AG09309 (cell line): ENCODE data around the gene CD84.
"Not testable (repeated sequence)": the region's sequence is repeated elsewhere in the genome, so short reads cannot be mapped to it uniquely, and the experiment has no call there.

Source experiments
- DNase-seq: peaks from one replicate; pipeline ENCODE4 v3.0.0-alpha.2; 2010; ENCODE audit warnings: low read depth
- H3K4me3 ChIP-seq: 2 replicates; pipeline ENCODE4 v1.5.1; 2011; ENCODE audit warnings: mild to moderate bottlenecking, low read depth, low read length, moderate library complexity; ENCODE audit not compliant: control insufficient read depth
- TF ChIP-seq, protein P1 (sequence below): IDR thresholded peaks from 2 replicates; pipeline ENCODE4 v1.5.1; 2011; ENCODE audit warnings: mild to moderate bottlenecking, low read depth, low read length, inconsistent platforms; ENCODE audit not compliant: insufficient read depth, control insufficient read depth; ENCODE audit errors: missing control alignments

Gene CD84, protein sequence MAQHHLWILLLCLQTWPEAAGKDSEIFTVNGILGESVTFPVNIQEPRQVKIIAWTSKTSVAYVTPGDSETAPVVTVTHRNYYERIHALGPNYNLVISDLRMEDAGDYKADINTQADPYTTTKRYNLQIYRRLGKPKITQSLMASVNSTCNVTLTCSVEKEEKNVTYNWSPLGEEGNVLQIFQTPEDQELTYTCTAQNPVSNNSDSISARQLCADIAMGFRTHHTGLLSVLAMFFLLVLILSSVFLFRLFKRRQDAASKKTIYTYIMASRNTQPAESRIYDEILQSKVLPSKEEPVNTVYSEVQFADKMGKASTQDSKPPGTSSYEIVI

DNA sequence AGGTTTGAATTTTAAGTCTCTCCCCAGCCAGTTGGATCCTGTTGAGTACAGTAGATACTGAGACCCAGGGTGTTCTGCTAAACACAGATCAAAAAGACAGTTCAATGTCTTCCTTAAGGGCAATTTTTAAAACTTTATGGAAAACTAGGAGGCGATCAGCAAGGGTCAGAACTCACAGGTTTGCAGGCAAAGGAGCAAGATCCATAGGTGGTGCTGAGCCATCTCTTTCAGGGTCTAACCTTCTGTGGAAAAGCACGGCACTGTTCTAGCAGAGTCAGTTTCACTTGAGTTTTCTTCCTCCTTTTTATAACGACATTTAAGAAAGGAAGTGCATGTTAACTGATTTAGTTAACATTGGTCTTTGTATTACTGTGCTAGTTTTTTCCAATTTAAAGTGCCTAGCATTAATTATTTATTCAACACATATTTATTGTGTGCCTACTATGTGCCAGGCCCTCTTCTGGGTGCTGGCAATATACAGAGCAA is at the start of gene CD84:
Gene CD84, minus strand, starts transcription at position 281 of the 486 bp plus-strand sequence. Its CDS starts 59 bp downstream, at position 222.
- no peak for DNase-seq
- H3K4me3 ChIP-seq, result no peak within 1 kb of the TSS
- TF ChIP-seq, protein P1, sequence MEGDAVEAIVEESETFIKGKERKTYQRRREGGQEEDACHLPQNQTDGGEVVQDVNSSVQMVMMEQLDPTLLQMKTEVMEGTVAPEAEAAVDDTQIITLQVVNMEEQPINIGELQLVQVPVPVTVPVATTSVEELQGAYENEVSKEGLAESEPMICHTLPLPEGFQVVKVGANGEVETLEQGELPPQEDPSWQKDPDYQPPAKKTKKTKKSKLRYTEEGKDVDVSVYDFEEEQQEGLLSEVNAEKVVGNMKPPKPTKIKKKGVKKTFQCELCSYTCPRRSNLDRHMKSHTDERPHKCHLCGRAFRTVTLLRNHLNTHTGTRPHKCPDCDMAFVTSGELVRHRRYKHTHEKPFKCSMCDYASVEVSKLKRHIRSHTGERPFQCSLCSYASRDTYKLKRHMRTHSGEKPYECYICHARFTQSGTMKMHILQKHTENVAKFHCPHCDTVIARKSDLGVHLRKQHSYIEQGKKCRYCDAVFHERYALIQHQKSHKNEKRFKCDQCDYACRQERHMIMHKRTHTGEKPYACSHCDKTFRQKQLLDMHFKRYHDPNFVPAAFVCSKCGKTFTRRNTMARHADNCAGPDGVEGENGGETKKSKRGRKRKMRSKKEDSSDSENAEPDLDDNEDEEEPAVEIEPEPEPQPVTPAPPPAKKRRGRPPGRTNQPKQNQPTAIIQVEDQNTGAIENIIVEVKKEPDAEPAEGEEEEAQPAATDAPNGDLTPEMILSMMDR, result no peak

DNA sequence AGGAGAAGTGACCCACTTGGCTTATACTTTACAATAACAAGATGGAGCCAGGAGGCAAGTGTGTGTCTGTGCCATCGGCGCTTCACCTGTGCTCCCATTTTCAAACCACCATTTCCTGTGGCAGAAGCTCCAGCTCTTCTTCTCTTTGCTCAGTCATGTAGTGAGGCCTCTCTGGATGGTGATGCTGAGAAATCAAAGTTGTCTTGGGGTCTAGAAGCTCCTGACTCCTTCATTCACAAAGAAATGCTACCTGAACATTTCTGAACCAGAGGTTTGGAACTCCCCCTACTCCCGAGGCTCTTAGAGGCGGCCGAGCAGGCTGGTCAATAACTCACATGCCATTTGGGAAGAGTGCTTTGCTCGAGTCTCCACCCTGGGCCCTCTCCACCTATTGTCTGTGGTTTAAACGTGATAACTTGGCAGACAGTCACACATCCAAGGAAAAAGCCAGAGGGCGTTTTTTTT is 49.5 kb upstream of the CD84 start:
- no peak for DNase-seq
- no peak overlapping the region for H3K4me3 ChIP-seq
- TF ChIP-seq, protein P1, result no peak

DNA sequence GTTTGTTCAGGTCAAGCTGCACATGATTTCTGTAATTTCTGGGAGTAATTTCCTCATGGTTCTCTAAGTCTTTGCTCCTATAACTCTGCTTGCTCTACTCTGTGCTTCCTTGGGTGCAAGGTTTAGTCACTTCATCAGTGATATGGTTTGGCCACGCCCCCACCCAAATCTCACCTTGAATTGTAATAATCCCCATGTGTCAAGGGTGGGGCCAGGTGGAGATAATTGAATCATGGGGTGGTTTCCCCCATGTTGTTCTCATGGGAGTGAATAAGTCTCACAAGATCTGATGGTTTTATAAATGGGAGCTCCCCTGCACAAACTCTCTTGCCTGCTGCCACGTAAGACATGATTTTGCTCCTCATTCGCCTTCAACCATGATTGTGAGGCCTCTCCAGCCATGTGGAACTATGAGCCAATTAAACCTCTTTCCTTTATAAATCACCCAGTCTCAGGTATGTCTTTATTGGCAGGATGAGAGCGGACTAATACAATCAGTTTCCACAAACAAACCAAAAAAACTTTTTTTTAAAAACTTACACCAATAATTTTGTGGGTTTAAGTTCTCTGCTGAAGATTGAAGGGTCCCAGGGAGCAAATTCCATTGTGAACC is 48.5 kb upstream of the CD84 start:
- not testable (repeated sequence) for DNase-seq, H3K4me3 ChIP-seq

DNA sequence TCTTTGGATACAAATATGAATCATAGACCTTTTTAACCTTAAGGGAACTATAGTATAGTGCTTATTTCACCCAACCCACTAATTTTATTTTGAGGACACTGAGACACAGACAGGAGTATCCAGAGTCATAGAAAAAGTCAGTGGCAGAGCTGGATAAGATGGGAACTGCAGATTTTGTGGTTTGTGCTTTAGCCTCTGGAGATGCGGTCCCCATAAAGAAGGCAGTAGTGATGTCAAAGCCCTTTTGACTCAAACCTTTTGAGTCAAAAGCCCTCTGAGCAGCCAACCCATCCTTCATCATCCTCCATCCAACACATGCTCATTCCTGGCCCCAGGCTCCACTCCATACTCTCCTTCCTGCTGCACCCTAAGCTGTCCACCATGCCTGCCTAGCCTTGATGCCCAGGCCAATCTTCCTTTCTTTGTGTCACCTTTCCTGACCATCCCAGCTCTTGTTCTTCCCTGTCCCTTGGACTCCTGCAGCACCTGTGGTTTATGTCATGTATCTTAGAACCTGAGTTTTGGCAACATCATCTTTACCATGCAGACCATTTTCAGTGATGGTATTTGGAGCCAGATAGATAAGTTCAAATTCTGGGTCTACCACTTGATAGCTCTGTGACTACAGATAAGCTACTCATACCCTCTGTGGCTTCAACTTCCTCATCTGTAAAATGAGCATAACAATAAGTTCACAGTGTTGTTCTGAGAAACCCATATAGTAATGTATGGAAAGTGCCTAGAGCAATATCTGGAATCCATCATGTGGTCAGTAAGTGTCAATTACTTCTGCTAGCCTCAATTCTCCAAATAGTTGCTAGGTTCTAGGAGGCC is 47.4 kb upstream of the CD84 start:
- DNase-seq, result no peak
- H3K4me3 ChIP-seq, result no peak overlapping the region
- TF ChIP-seq, protein P1, result no peak

DNA sequence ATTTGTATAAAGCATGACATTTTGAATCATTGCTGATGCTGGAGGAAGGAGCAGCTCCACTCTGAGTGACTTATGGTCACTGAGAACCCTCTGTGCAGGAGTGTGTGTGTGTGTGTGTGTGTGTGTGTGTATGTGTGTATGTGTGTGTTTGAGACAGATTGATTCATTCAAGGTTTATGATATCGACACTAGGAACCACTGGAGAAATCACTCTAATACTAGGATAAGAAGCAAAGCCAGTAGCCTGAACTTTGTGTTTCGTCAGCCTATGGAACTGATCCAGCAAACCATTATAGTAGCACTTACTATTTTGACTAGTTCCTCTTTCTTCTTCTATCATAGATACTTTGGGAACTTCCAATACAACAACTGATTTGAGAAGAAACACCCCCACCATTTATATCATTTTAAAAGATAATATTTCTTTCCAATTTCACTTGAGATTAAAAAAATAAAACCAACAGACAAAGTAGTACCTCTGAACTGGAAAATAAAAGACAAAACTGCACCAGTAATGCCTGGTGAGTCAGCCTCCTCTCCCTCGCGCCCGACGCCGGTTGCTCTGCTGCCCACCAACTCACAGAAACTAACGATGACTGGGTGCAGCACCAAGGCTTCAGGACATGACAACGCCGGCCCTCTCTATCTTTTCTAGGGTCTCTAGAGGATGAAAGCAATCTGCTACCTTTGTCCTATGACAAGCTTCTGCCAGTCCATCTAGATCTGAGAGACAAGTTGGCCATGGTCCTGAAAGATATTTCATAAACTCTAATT is 46.6 kb upstream of the CD84 start:
- no peak for DNase-seq
- TF ChIP-seq, protein P1, result no peak
- H3K4me3 ChIP-seq, result no peak overlapping the region

DNA sequence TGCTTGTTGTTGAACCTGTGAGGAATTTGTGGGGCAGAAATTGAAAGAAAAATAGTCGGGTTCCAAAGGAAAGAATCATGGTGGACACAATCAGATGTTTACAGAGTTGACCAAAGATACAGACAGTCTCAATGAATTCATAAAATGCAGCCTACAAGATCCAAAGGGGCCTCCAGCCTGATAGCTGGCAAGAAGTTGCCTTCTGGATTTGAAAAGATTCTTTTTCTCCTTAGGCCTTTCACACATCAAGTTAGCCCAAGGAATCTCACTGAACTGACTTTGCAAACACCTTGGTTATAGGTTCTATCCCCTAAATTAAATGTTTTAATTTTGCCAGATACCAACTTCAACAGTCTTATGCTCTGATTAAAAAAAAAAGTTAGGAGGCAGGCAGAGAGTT is 46.0 kb upstream of the CD84 start:
- TF ChIP-seq, protein P1, result no peak
- DNase-seq, result no peak
- H3K4me3 ChIP-seq, result no peak overlapping the region
